Loucy (cell line): ENCODE results near the gene PMP22.

Experiments
- H2AFZ ChIP-seq: fragments of 200-600 bp; sonication (generic); 2 replicates; pipeline ENCODE4 v1.6.0; 2016; ENCODE audit warnings: antibody characterized with exemption, mild to moderate bottlenecking, low read length, moderate library complexity
- H3F3A ChIP-seq: fragments of 200-600 bp; 2 replicates; pipeline ENCODE4 v1.6.0; 2016; ENCODE audit warnings: antibody characterized with exemption, low read depth, mild to moderate bottlenecking
- H3K27me3 ChIP-seq: fragments of 200-600 bp; sonication (generic); 2 replicates; pipeline ENCODE4 v1.6.1; 2014; ENCODE audit warnings: low read length, mild to moderate bottlenecking; ENCODE audit not compliant: insufficient read depth, poor library complexity, severe bottlenecking
- H3K36me3 ChIP-seq: fragments of 200-600 bp; sonication (generic); 2 replicates; pipeline ENCODE4 v1.6.1; 2016; ENCODE audit warnings: low read length; ENCODE audit not compliant: insufficient read depth
- H3K4me1 ChIP-seq: fragments of 200-600 bp; sonication (generic); 2 replicates; pipeline ENCODE4 v1.5.1; 2014; ENCODE audit warnings: low read length, mild to moderate bottlenecking; ENCODE audit not compliant: insufficient read depth, poor library complexity, severe bottlenecking
- H3K4me2 ChIP-seq: fragments of 200-600 bp; sonication (generic); 2 replicates; pipeline ENCODE4 v1.6.0; 2014; ENCODE audit warnings: antibody characterized with exemption, low read length, low read depth, mild to moderate bottlenecking; ENCODE audit not compliant: poor library complexity, severe bottlenecking
- H3K4me3 ChIP-seq: fragments of 200-600 bp; sonication (generic); 2 replicates; pipeline ENCODE4 v1.5.1; 2014; ENCODE audit warnings: low read length, mild to moderate bottlenecking, mixed read lengths; ENCODE audit not compliant: poor library complexity, severe bottlenecking
- H3K79me2 ChIP-seq: fragments of 200-600 bp; sonication (generic); 2 replicates; pipeline ENCODE4 v1.6.1; 2014; ENCODE audit warnings: low read length; ENCODE audit not compliant: insufficient read depth
- H3K9ac ChIP-seq: fragments of 200-600 bp; sonication (generic); 2 replicates; pipeline ENCODE4 v1.6.0; 2014; ENCODE audit warnings: mild to moderate bottlenecking, low read depth, low read length, moderate library complexity; ENCODE audit not compliant: poor library complexity, severe bottlenecking
- H3K9me2 ChIP-seq: fragments of 200-600 bp; sonication (generic); replicated peaks from 2 replicates; pipeline ENCODE4 v1.6.1; 2016; ENCODE audit warnings: low read depth, low read length, mixed read lengths
- H3K9me3 ChIP-seq: fragments of 200-600 bp; sonication (generic); 2 replicates; pipeline ENCODE4 v1.6.1; 2014; ENCODE audit warnings: mild to moderate bottlenecking, antibody characterized with exemption, low read length, low read depth; ENCODE audit not compliant: insufficient read depth
- H4K20me1 ChIP-seq: fragments of 200-600 bp; sonication (generic); 2 replicates; pipeline ENCODE4 v1.6.0; 2014; ENCODE audit warnings: antibody characterized with exemption, low read length, mild to moderate bottlenecking; ENCODE audit not compliant: insufficient read depth, poor library complexity, severe bottlenecking
- CTCF ChIP-seq: fragments of 200-600 bp; sonication (generic); conservative IDR thresholded peaks from 2 replicates; pipeline ENCODE4 v1.5.1; 2014; ENCODE audit warnings: mild to moderate bottlenecking, antibody characterized with exemption, low read length
- EZH2phosphoT487 ChIP-seq: fragments of 200-600 bp; IDR thresholded peaks from 2 replicates; pipeline ENCODE4 v1.6.1; 2018; ENCODE audit warnings: antibody characterized with exemption, mild to moderate bottlenecking, moderate library complexity, borderline replicate concordance

PMP22 gene

GRCh38 chr17:15271741-15272140, 6.6 kb upstream of the PMP22 start:
- no peaks in the 10 kb centered on the region for H3K9me2 ChIP-seq
- no peak overlapping the region for H3K4me3 ChIP-seq
- no peak for TF ChIP-seq CTCF
- TF ChIP-seq EZH2phosphoT487: no peak
- no peaks in the 10 kb centered on the region for H4K20me1 ChIP-seq
- H3K4me1 ChIP-seq: no peaks in the 10 kb centered on the region
- H3F3A ChIP-seq: no peaks in the 10 kb centered on the region
- no peaks in the 10 kb centered on the region for H3K27me3 ChIP-seq
- no peaks in the 10 kb centered on the region for H3K36me3 ChIP-seq
- H2AFZ ChIP-seq: no peak overlapping the region
- no peaks in the 10 kb centered on the region for H3K9me3 ChIP-seq
- H3K79me2 ChIP-seq: no peaks in the 10 kb centered on the region
- H3K4me2 ChIP-seq: no peak overlapping the region
- H3K9ac ChIP-seq: no peak overlapping the region

- Histone ChIP-seq H3K9me3 (no peaks in the 10 kb centered on the region), H3K4me1 (no peaks in the 10 kb centered on the region), H3K4me2 (no peak overlapping the region), H3K4me3 (no peak overlapping the region), H3K36me3 (no peaks in the 10 kb centered on the region), H3K9me2 (no peaks in the 10 kb centered on the region), H3K79me2 (no peaks in the 10 kb centered on the region), H2AFZ (no peak overlapping the region), H3F3A (no peaks in the 10 kb centered on the region), H3K9ac (no peak overlapping the region), H3K27me3 (no peaks in the 10 kb centered on the region), H4K20me1 (no peaks in the 10 kb centered on the region)
- TF ChIP-seq EZH2phosphoT487 (no peak), CTCF (no peak)
Observed at GRCh38 chr17:15270628-15271381, 5.7 kb upstream of the PMP22 start.

GRCh38 chr17:15269780-15270089, 4.6 kb upstream of the PMP22 start:
- TF ChIP-seq CTCF: no peak
- no peak for TF ChIP-seq EZH2phosphoT487

More at GRCh38 chr17:15269780-15270089, 4.6 kb upstream of the PMP22 start:
- Histone ChIP-seq H2AFZ (no peak overlapping the region), H3K27me3 (no peaks in the 10 kb centered on the region), H3K79me2 (no peaks in the 10 kb centered on the region), H3K9ac (no peak overlapping the region), H3K9me2 (no peaks in the 10 kb centered on the region), H3K9me3 (no peaks in the 10 kb centered on the region), H4K20me1 (no peaks in the 10 kb centered on the region), H3K36me3 (no peaks in the 10 kb centered on the region), H3K4me2 (no peak overlapping the region), H3F3A (no peaks in the 10 kb centered on the region), H3K4me1 (no peaks in the 10 kb centered on the region), H3K4me3 (no peak overlapping the region)
